Uterus (tissue), 2 donors: ENCODE results near the gene SLC39A10.

Experiments
- POLR2A ChIP-seq, 2 donors: fragments of 450-650 bp; IDR thresholded peaks; one replicate each; pipeline ENCODE4 v1.6.1; 2016; ENCODE audit warnings: antibody characterized with exemption in 2 of 2, mild to moderate bottlenecking in 1 of 2, moderate library complexity in 1 of 2
- TF ChIP-seq, protein P1 (sequence below), 4 experiments: fragments of 200-600 bp in 2 of 4; fragments of 450-650 bp in 2 of 4; sonication (generic) in 2 of 4; IDR thresholded peaks; one replicate each; pipeline ENCODE4 v1.5.1; 2016 to 2019; ENCODE audit warnings: antibody characterized with exemption in 4 of 4, mild to moderate bottlenecking in 2 of 4, moderate library complexity in 1 of 4

DNA sequence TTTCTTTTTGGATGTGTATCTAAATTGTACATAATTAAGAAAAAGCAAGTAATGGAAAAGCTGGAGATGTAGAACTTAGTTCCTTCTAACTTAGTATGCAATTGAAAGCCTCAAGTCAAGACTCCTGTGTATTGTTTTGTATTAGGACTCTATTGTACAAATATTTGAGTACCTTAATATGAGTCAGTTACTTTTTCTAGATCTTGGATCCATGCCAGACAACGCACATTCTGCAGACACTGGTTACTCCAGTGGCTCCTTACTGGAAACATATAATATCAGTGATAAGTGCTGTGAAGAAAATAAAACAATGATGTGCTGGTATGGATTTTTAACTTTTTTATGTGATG lies 1.5 kb downstream of the SLC39A10 start:
- TF ChIP-seq, protein P1, sequence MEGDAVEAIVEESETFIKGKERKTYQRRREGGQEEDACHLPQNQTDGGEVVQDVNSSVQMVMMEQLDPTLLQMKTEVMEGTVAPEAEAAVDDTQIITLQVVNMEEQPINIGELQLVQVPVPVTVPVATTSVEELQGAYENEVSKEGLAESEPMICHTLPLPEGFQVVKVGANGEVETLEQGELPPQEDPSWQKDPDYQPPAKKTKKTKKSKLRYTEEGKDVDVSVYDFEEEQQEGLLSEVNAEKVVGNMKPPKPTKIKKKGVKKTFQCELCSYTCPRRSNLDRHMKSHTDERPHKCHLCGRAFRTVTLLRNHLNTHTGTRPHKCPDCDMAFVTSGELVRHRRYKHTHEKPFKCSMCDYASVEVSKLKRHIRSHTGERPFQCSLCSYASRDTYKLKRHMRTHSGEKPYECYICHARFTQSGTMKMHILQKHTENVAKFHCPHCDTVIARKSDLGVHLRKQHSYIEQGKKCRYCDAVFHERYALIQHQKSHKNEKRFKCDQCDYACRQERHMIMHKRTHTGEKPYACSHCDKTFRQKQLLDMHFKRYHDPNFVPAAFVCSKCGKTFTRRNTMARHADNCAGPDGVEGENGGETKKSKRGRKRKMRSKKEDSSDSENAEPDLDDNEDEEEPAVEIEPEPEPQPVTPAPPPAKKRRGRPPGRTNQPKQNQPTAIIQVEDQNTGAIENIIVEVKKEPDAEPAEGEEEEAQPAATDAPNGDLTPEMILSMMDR (IDR thresholded peaks at IDR 0.05), result no peak
- TF ChIP-seq POLR2A (IDR thresholded peaks at IDR 0.05), result no peak
